ENCODE data around the gene TTYH3. TPM values are rescaled to one million over a fixed set of nuclear protein-coding genes. Genes with fewer than 3 reads are reported as not detected.
A peak's percentile ranks its signal among the peaks of the same experiment; 100 is the strongest.

TTYH3 gene
- total and polyA plus RNA-seq, 9 of the 15 experiments (the other 6 are each of a cell fraction or from before 2014, with no cell fraction given): 0.01 to 5.5 (median 1.1) TPM

DNA sequence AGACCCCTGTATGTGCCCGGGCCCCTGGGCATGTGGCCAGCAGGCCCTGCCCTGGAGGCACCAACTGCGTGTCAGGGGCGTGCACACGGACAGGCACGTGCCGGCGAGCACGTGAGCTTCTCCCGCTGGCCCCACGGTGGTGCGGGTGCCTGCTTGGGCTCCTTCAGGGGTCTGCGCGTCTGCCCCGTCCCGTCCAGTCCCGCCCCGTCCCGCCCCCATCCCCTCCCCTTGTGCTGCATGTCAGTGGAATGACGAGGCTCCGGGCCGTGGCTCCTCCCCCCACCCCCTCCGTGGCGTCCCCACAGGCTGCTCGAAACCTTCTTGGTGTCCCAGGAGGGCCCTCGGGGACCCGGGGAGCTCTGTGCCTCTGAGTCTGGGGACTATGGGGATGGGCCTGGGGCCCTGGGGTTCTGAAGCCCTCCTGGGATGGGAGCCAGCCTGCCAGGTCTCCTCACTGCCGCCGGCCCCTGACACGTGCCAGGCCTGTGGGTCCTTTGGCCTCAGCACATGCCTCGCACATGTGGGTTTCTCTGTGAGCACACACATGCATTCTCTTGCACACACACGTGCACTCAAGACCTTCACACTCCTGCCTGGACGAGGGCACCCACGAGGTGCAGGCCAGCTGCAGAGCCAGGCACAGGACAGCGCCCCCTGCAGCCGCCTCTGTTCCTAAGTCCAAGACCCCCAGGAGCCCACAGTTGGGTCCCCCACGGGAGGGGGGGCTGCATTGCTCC is 28.7 kb downstream of the TTYH3 start (continued):
- TF ChIP-seq NCOR1 (IDR thresholded peaks at IDR 0.05): no peak
- TF ChIP-seq, protein P1, sequence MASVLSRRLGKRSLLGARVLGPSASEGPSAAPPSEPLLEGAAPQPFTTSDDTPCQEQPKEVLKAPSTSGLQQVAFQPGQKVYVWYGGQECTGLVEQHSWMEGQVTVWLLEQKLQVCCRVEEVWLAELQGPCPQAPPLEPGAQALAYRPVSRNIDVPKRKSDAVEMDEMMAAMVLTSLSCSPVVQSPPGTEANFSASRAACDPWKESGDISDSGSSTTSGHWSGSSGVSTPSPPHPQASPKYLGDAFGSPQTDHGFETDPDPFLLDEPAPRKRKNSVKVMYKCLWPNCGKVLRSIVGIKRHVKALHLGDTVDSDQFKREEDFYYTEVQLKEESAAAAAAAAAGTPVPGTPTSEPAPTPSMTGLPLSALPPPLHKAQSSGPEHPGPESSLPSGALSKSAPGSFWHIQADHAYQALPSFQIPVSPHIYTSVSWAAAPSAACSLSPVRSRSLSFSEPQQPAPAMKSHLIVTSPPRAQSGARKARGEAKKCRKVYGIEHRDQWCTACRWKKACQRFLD (CRISPR knock-in tag; IDR thresholded peaks at IDR 0.05): no peak
- TF ChIP-seq, protein P2, sequence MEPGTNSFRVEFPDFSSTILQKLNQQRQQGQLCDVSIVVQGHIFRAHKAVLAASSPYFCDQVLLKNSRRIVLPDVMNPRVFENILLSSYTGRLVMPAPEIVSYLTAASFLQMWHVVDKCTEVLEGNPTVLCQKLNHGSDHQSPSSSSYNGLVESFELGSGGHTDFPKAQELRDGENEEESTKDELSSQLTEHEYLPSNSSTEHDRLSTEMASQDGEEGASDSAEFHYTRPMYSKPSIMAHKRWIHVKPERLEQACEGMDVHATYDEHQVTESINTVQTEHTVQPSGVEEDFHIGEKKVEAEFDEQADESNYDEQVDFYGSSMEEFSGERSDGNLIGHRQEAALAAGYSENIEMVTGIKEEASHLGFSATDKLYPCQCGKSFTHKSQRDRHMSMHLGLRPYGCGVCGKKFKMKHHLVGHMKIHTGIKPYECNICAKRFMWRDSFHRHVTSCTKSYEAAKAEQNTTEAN (CRISPR knock-in tag; IDR thresholded peaks at IDR 0.05): no peak
- TF ChIP-seq, protein P3, sequence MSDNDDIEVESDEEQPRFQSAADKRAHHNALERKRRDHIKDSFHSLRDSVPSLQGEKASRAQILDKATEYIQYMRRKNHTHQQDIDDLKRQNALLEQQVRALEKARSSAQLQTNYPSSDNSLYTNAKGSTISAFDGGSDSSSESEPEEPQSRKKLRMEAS (CRISPR knock-in tag; IDR thresholded peaks at IDR 0.05): peak; percentile 94
- TF ChIP-seq, protein P4, sequence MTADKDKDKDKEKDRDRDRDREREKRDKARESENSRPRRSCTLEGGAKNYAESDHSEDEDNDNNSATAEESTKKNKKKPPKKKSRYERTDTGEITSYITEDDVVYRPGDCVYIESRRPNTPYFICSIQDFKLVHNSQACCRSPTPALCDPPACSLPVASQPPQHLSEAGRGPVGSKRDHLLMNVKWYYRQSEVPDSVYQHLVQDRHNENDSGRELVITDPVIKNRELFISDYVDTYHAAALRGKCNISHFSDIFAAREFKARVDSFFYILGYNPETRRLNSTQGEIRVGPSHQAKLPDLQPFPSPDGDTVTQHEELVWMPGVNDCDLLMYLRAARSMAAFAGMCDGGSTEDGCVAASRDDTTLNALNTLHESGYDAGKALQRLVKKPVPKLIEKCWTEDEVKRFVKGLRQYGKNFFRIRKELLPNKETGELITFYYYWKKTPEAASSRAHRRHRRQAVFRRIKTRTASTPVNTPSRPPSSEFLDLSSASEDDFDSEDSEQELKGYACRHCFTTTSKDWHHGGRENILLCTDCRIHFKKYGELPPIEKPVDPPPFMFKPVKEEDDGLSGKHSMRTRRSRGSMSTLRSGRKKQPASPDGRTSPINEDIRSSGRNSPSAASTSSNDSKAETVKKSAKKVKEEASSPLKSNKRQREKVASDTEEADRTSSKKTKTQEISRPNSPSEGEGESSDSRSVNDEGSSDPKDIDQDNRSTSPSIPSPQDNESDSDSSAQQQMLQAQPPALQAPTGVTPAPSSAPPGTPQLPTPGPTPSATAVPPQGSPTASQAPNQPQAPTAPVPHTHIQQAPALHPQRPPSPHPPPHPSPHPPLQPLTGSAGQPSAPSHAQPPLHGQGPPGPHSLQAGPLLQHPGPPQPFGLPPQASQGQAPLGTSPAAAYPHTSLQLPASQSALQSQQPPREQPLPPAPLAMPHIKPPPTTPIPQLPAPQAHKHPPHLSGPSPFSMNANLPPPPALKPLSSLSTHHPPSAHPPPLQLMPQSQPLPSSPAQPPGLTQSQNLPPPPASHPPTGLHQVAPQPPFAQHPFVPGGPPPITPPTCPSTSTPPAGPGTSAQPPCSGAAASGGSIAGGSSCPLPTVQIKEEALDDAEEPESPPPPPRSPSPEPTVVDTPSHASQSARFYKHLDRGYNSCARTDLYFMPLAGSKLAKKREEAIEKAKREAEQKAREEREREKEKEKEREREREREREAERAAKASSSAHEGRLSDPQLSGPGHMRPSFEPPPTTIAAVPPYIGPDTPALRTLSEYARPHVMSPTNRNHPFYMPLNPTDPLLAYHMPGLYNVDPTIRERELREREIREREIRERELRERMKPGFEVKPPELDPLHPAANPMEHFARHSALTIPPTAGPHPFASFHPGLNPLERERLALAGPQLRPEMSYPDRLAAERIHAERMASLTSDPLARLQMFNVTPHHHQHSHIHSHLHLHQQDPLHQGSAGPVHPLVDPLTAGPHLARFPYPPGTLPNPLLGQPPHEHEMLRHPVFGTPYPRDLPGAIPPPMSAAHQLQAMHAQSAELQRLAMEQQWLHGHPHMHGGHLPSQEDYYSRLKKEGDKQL (CRISPR knock-in tag; IDR thresholded peaks at IDR 0.05; ENCODE audit: borderline replicate concordance): no peak
- no peak for TF ChIP-seq PCBP2 (IDR thresholded peaks at IDR 0.05; ENCODE audit: low read depth, low read length, poor library complexity, severe bottlenecking)
- TF ChIP-seq SRSF9 (IDR thresholded peaks at IDR 0.05; ENCODE audit: borderline replicate concordance, low read depth, low read length): no peak
- no peak for TF ChIP-seq SNIP1 (IDR thresholded peaks at IDR 0.05; ENCODE audit: low read depth)
- TF ChIP-seq RFX5 (IDR thresholded peaks at IDR 0.05; ENCODE audit: low read depth, low read length): no peak
- TF ChIP-seq ZC3H4 (CRISPR knock-in tag; IDR thresholded peaks at IDR 0.05; ENCODE audit: borderline replicate concordance): no peak
- no peak for TF ChIP-seq CBX8 (IDR thresholded peaks at IDR 0.05; ENCODE audit: borderline replicate concordance, extremely low read depth, low read depth, low read length, poor library complexity, severe bottlenecking)
- TF ChIP-seq, protein P5, sequence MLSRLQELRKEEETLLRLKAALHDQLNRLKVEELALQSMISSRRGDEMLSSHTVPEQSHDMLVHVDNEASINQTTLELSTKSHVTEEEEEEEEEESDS (CRISPR knock-in tag; IDR thresholded peaks at IDR 0.05): no peak
- no peak for TF ChIP-seq ELF4 (CRISPR knock-in tag; IDR thresholded peaks at IDR 0.05)
- TF ChIP-seq, protein P6, sequence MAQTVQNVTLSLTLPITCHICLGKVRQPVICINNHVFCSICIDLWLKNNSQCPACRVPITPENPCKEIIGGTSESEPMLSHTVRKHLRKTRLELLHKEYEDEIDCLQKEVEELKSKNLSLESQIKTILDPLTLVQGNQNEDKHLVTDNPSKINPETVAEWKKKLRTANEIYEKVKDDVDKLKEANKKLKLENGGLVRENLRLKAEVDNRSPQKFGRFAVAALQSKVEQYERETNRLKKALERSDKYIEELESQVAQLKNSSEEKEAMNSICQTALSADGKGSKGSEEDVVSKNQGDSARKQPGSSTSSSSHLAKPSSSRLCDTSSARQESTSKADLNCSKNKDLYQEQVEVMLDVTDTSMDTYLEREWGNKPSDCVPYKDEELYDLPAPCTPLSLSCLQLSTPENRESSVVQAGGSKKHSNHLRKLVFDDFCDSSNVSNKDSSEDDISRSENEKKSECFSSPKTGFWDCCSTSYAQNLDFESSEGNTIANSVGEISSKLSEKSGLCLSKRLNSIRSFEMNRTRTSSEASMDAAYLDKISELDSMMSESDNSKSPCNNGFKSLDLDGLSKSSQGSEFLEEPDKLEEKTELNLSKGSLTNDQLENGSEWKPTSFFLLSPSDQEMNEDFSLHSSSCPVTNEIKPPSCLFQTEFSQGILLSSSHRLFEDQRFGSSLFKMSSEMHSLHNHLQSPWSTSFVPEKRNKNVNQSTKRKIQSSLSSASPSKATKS (CRISPR knock-in tag; IDR thresholded peaks at IDR 0.05): no peak
- TF ChIP-seq SNRNP70 (optimal IDR thresholded peaks at IDR 0.05; ENCODE audit: low read depth, low read length): no peak
- TF ChIP-seq CHD2 (IDR thresholded peaks at IDR 0.05; ENCODE audit: low read depth, low read length): no peak
